HG02588 (cell line): ENCODE results near the gene NDUFV1.
A peak's percentile ranks its signal among the peaks of the same experiment; 100 is the strongest.
"Not testable (repeated sequence)": the region's sequence is repeated elsewhere in the genome, so short reads cannot be mapped to it uniquely, and the experiment has no call there.

Experiments used
- ATAC-seq: cut with Tn5 transposase; IDR thresholded peaks from one replicate; pipeline ENCODE4 v1.9.1; 2021; ENCODE audit warnings: mild to moderate bottlenecking, moderate library complexity; ENCODE audit not compliant: unreplicated experiment

NDUFV1 gene

GRCh38 chr11:67611165-67611564 lies 4.4 kb downstream of the NDUFV1 start:
- no peak for ATAC-seq

- ATAC-seq, result no peak
These were observed 5.2 kb downstream of the NDUFV1 start for GRCh38 chr11:67611704-67612587.

- ATAC-seq, result no peak
These were observed 6.0 kb downstream of the NDUFV1 start for GRCh38 chr11:67612751-67613150.

- ATAC-seq, result no peak
These were observed 6.7 kb downstream of the NDUFV1 start for GRCh38 chr11:67613313-67613959.

GRCh38 chr11:67613960-67614715 lies 7.4 kb downstream of the NDUFV1 start:
- peak; percentile 69 for ATAC-seq

- no peak for ATAC-seq
These were observed 8.3 kb downstream of the NDUFV1 start for GRCh38 chr11:67614730-67615714.

- ATAC-seq, result no peak
These were observed 9.1 kb downstream of the NDUFV1 start for GRCh38 chr11:67615728-67616430.

GRCh38 chr11:67616431-67617242 lies 9.9 kb downstream of the NDUFV1 start:
- ATAC-seq, result no peak

GRCh38 chr11:67617243-67617953 lies 10.7 kb downstream of the NDUFV1 start:
- ATAC-seq, result no peak

- ATAC-seq, result not testable (repeated sequence)
These were observed 12.3 kb downstream of the NDUFV1 start for GRCh38 chr11:67618901-67619659.

- ATAC-seq, result not testable (repeated sequence)
These were observed 13.2 kb downstream of the NDUFV1 start for GRCh38 chr11:67619683-67620618.

GRCh38 chr11:67620621-67621020 lies 13.9 kb downstream of the NDUFV1 start:
- not testable (repeated sequence) for ATAC-seq

GRCh38 chr11:67621928-67622327 lies 15.2 kb downstream of the NDUFV1 start:
- ATAC-seq, result not testable (repeated sequence)

GRCh38 chr11:67622905-67623304 lies 16.2 kb downstream of the NDUFV1 start:
- not testable (repeated sequence) for ATAC-seq

GRCh38 chr11:67623795-67624194 lies 17.1 kb downstream of the NDUFV1 start:
- not testable (repeated sequence) for ATAC-seq

- ATAC-seq, result not testable (repeated sequence)
These were observed 19.5 kb downstream of the NDUFV1 start for GRCh38 chr11:67626131-67626833.
